GM12878 (cell line): Measurements from ENCODE around the gene SRPRB.

ENCODE experiments used
- DPF2 ChIP-seq: fragments of 450-650 bp; IDR thresholded peaks from 2 replicates; pipeline ENCODE4 v1.6.1; 2017; ENCODE audit warnings: mild to moderate bottlenecking
- GATAD2B ChIP-seq: fragments of 450-650 bp; conservative IDR thresholded peaks from 2 replicates; pipeline ENCODE4 v1.6.1; 2017; ENCODE audit warnings: low read depth, mild to moderate bottlenecking, moderate library complexity
- HCFC1 ChIP-seq: fragments of 150-350 bp; IDR thresholded peaks from 2 replicates; pipeline ENCODE4 v1.6.1; 2014; ENCODE audit warnings: low read length
- LARP7 ChIP-seq: fragments of 450-650 bp; IDR thresholded peaks from 2 replicates; pipeline ENCODE4 v1.6.1; 2017; ENCODE audit warnings: mild to moderate bottlenecking
- NRF1 ChIP-seq: conservative IDR thresholded peaks from 2 replicates; pipeline ENCODE4 v1.6.1; 2011; ENCODE audit warnings: mild to moderate bottlenecking, low read depth, low read length, improper control_type of control experiment
- RFX5 ChIP-seq: IDR thresholded peaks from 2 replicates; pipeline ENCODE4 v1.6.1; 2011; ENCODE audit warnings: low read depth, low read length, improper control_type of control experiment
- TAF1 ChIP-seq: IDR thresholded peaks from 2 replicates; pipeline ENCODE4 v1.6.1; 2011; ENCODE audit warnings: mild to moderate bottlenecking, low read depth, low read length, borderline replicate concordance
- TBL1XR1 ChIP-seq: IDR thresholded peaks from 2 replicates; pipeline ENCODE4 v1.6.1; 2012; ENCODE audit warnings: low read depth, low read length, improper control_type of control experiment
- YY1 ChIP-seq: IDR thresholded peaks from 2 replicates; pipeline ENCODE4 v1.6.1; 2011; ENCODE audit warnings: low read depth, mild to moderate bottlenecking, low read length
- ZNF217 ChIP-seq: fragments of 450-650 bp; IDR thresholded peaks from 2 replicates; pipeline ENCODE4 v1.6.1; 2017; ENCODE audit warnings: antibody characterized with exemption, mild to moderate bottlenecking
- ZNF274 ChIP-seq: IDR thresholded peaks from one replicate; pipeline ENCODE4 v1.8.0; 2011; ENCODE audit not compliant: insufficient read length, insufficient read depth
- TF ChIP-seq, protein P1 (sequence below), 3 experiments: IDR thresholded peaks in 2 of 3; conservative IDR thresholded peaks in 1 of 3; 2 replicates each; pipeline ENCODE4 v1.5.1; 2011; ENCODE audit warnings: low read depth in 3 of 3, low read length in 3 of 3, mild to moderate bottlenecking in 3 of 3, control low read depth in 2 of 3, moderate library complexity in 2 of 3, inconsistent platforms in 1 of 3, mixed read lengths in 1 of 3; ENCODE audit not compliant: control insufficient read depth in 2 of 3, insufficient read depth in 1 of 3; ENCODE audit errors: extremely low read depth in 1 of 3
- TF ChIP-seq, protein P2 (sequence below): fragments of 450-650 bp; IDR thresholded peaks from 2 replicates; pipeline ENCODE4 v1.6.1; 2016; ENCODE audit warnings: mild to moderate bottlenecking, moderate library complexity, borderline replicate concordance

DNA sequence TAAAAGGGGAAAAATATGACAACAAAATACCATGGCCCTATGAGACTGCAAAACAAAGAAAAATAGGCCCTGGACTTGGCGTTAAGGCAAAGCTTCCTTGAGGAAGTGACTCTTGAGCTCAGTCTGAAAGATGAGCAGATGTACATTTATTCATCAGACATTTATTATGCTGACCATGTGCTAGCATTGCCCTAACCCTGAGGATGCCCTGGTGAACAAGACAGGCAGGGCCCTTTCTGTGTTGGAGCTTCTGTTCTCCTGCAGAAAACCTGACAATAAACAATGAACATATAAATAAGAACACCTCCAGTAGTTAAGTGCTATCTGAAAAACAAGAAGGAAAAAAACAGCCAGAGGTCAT, 47.1 kb upstream of the SRPRB start:
- TF ChIP-seq GATAD2B (no peak), ZNF274 (no peak), HCFC1 (no peak), TAF1 (no peak), DPF2 (no peak), TBL1XR1 (no peak), ZNF217 (no peak), RFX5 (no peak), YY1 (no peak), NRF1 (no peak), LARP7 (no peak)
- TF ChIP-seq, protein P1, sequence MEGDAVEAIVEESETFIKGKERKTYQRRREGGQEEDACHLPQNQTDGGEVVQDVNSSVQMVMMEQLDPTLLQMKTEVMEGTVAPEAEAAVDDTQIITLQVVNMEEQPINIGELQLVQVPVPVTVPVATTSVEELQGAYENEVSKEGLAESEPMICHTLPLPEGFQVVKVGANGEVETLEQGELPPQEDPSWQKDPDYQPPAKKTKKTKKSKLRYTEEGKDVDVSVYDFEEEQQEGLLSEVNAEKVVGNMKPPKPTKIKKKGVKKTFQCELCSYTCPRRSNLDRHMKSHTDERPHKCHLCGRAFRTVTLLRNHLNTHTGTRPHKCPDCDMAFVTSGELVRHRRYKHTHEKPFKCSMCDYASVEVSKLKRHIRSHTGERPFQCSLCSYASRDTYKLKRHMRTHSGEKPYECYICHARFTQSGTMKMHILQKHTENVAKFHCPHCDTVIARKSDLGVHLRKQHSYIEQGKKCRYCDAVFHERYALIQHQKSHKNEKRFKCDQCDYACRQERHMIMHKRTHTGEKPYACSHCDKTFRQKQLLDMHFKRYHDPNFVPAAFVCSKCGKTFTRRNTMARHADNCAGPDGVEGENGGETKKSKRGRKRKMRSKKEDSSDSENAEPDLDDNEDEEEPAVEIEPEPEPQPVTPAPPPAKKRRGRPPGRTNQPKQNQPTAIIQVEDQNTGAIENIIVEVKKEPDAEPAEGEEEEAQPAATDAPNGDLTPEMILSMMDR (IDR thresholded peaks at IDR 0.05 in 2 of 3, conservative IDR thresholded peaks at IDR 0.05 in 1 of 3; ENCODE audit: control insufficient read depth in 2 of 3, extremely low read depth in 1 of 3, insufficient read depth in 1 of 3, low read depth in 3 of 3, low read length in 3 of 3) = no peak
- TF ChIP-seq, protein P2, sequence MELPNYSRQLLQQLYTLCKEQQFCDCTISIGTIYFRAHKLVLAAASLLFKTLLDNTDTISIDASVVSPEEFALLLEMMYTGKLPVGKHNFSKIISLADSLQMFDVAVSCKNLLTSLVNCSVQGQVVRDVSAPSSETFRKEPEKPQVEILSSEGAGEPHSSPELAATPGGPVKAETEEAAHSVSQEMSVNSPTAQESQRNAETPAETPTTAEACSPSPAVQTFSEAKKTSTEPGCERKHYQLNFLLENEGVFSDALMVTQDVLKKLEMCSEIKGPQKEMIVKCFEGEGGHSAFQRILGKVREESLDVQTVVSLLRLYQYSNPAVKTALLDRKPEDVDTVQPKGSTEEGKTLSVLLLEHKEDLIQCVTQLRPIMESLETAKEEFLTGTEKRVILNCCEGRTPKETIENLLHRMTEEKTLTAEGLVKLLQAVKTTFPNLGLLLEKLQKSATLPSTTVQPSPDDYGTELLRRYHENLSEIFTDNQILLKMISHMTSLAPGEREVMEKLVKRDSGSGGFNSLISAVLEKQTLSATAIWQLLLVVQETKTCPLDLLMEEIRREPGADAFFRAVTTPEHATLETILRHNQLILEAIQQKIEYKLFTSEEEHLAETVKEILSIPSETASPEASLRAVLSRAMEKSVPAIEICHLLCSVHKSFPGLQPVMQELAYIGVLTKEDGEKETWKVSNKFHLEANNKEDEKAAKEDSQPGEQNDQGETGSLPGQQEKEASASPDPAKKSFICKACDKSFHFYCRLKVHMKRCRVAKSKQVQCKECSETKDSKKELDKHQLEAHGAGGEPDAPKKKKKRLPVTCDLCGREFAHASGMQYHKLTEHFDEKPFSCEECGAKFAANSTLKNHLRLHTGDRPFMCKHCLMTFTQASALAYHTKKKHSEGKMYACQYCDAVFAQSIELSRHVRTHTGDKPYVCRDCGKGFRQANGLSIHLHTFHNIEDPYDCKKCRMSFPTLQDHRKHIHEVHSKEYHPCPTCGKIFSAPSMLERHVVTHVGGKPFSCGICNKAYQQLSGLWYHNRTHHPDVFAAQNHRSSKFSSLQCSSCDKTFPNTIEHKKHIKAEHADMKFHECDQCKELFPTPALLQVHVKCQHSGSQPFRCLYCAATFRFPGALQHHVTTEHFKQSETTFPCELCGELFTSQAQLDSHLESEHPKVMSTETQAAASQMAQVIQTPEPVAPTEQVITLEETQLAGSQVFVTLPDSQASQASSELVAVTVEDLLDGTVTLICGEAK = no peak
